HepG2 (cell line): ENCODE results near the gene C2. TPM values are rescaled to one million over a fixed set of nuclear protein-coding genes. Genes with fewer than 3 reads are reported as not detected.

Experiments
- FOXK1 ChIP-seq: sonication (generic); formaldehyde crosslinking; IDR thresholded peaks from 2 replicates; pipeline ENCODE4 v1.4.0; 2020; ENCODE audit warnings: low read depth, missing genetic modification reagents, borderline replicate concordance
- FOXO1 ChIP-seq: sonication (generic); formaldehyde crosslinking; IDR thresholded peaks from 2 replicates; pipeline ENCODE4 v1.4.0; 2020; ENCODE audit warnings: missing genetic modification reagents
- KLF13 ChIP-seq: sonication (generic); formaldehyde crosslinking; IDR thresholded peaks from 2 replicates; pipeline ENCODE4 v1.4.0; 2020; ENCODE audit warnings: mild to moderate bottlenecking, missing genetic modification reagents
- MXD1 ChIP-seq: sonication (generic); formaldehyde crosslinking; IDR thresholded peaks from 2 replicates; pipeline ENCODE4 v1.4.0; 2020; ENCODE audit warnings: mild to moderate bottlenecking, missing genetic modification reagents
- NR2F1 ChIP-seq, 2 experiments: fragments of 450-650 bp in 1 of 2; formaldehyde crosslinking in 1 of 2; IDR thresholded peaks; 2 replicates each; pipeline versions ENCODE4 v1.5.0 to v1.6.1; 2016 to 2020; ENCODE audit warnings: mild to moderate bottlenecking in 1 of 2, missing compliant biosample characterization in 1 of 2, missing genetic modification reagents in 1 of 2, moderate library complexity in 1 of 2
- PHF21A ChIP-seq: sonication (generic); formaldehyde crosslinking; IDR thresholded peaks from 2 replicates; pipeline ENCODE4 v1.5.0; 2020; ENCODE audit warnings: mild to moderate bottlenecking, missing genetic modification reagents
- PPARG ChIP-seq: conservative IDR thresholded peaks from 2 replicates; pipeline ENCODE4 v1.6.1; 2016; ENCODE audit warnings: missing biosample characterization, missing genetic modification reagents
- STAG1 ChIP-seq: sonication (generic); formaldehyde crosslinking; IDR thresholded peaks from 2 replicates; pipeline ENCODE4 v1.4.0; 2020; ENCODE audit warnings: missing genetic modification reagents
- ZBTB26 ChIP-seq: IDR thresholded peaks from 2 replicates; pipeline ENCODE4 v1.6.1; 2016; ENCODE audit warnings: missing compliant biosample characterization, missing genetic modification reagents, borderline replicate concordance
- ZNF367 ChIP-seq: sonication (generic); formaldehyde crosslinking; IDR thresholded peaks from 2 replicates; pipeline ENCODE4 v1.4.0; 2020; ENCODE audit warnings: missing genetic modification reagents, borderline replicate concordance
- ZNF451 ChIP-seq: sonication (generic); formaldehyde crosslinking; IDR thresholded peaks from 2 replicates; pipeline ENCODE4 v1.5.0; 2020; ENCODE audit warnings: mild to moderate bottlenecking, missing genetic modification reagents
- ZNF543 ChIP-seq: sonication (generic); formaldehyde crosslinking; IDR thresholded peaks from 2 replicates; pipeline ENCODE4 v1.4.0; 2020; ENCODE audit warnings: mild to moderate bottlenecking, missing genetic modification reagents
- ZNF549 ChIP-seq: sonication (generic); formaldehyde crosslinking; IDR thresholded peaks from 2 replicates; pipeline ENCODE4 v1.5.0; 2020; ENCODE audit warnings: missing genetic modification reagents
- ZNF558 ChIP-seq: sonication (generic); formaldehyde crosslinking; IDR thresholded peaks from 2 replicates; pipeline ENCODE4 v1.9.0; 2022; ENCODE audit warnings: mild to moderate bottlenecking, missing genetic modification reagents, borderline replicate concordance
- ZNF766 ChIP-seq: sonication (generic); formaldehyde crosslinking; IDR thresholded peaks from 2 replicates; pipeline ENCODE4 v1.5.0; 2020; ENCODE audit warnings: missing genetic modification reagents, borderline replicate concordance
- ZNF768 ChIP-seq: sonication (generic); formaldehyde crosslinking; IDR thresholded peaks from 2 replicates; pipeline ENCODE4 v1.4.0; 2020; ENCODE audit warnings: missing genetic modification reagents
- polyA plus RNA-seq, 8 experiments: library from polyadenylated mRNA; depleted of rRNA in 3 of 8; stranded (reverse) in 7 of 8; unstranded in 1 of 8; fragments of >200 nt; fragmentation: Illumina TruSeq in 4 of 8; extraction: Trizol in 4 of 8; gene quantifications; 2 replicates each; pipeline versions ENCODE4 v1.2.1 to v1.2.3, GENCODE V29; 2011 to 2016; ENCODE audit warnings: low read depth in 4 of 8, missing spikeins in 1 of 8, mixed read lengths in 1 of 8; ENCODE audit not compliant: insufficient read depth in 1 of 8
- total RNA-seq, 5 experiments: library from RNA; depleted of rRNA; stranded (reverse); fragments of >200 nt; fragmentation: Illumina TruSeq; extraction: Trizol; gene quantifications; 2 replicates each; pipeline ENCODE4 v1.2.3, GENCODE V29; 2016; ENCODE audit warnings: low read depth in 1 of 5
- TF ChIP-seq, protein P1 (sequence below): sonication (generic); formaldehyde crosslinking; IDR thresholded peaks from 2 replicates; pipeline ENCODE4 v1.5.1; 2020; ENCODE audit warnings: mild to moderate bottlenecking, missing genetic modification reagents, moderate library complexity
- TF ChIP-seq, protein P2 (sequence below): sonication (generic); formaldehyde crosslinking; IDR thresholded peaks from 2 replicates; pipeline ENCODE4 v1.4.0; 2020; ENCODE audit warnings: missing genetic modification reagents

C2 gene
- total and polyA plus RNA-seq, 2 of the 13 experiments (the other 11 are each of a cell fraction or from before 2014, with no cell fraction given), result 165 to 307 TPM

DNA sequence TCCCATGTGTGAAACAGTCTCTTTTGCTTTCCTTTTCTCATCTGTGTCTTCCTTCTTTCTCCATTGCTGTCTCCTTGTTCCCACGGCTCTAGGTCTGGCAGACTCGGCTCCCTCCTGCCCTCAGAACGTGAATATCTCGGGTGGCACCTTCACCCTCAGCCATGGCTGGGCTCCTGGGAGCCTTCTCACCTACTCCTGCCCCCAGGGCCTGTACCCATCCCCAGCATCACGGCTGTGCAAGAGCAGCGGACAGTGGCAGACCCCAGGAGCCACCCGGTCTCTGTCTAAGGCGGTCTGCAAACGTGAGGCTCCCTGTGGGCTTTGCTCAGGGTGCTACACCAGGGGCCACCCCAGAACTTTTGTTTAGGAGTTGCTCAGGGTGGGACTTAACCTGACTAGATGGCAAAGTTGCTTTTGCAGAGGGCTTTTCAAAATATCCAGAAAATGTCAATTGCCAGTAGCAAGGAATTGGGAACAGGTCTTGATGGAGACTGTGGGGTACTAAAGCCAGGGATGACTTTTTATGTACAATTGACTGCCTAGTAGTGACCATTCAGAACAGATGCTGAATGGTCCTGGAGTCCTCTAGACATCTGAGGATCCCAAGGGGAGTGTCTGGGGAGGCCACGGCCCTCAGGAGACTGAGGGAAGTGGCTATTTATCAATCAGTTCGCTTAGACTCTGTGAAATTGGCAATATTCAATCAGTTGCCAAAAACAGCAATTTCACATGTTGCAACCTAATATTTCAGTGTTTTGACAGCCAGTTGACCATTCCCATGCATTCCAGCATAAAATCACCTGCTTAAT is 550 bp downstream of the C2 start (continued):
- TF ChIP-seq, protein P1, sequence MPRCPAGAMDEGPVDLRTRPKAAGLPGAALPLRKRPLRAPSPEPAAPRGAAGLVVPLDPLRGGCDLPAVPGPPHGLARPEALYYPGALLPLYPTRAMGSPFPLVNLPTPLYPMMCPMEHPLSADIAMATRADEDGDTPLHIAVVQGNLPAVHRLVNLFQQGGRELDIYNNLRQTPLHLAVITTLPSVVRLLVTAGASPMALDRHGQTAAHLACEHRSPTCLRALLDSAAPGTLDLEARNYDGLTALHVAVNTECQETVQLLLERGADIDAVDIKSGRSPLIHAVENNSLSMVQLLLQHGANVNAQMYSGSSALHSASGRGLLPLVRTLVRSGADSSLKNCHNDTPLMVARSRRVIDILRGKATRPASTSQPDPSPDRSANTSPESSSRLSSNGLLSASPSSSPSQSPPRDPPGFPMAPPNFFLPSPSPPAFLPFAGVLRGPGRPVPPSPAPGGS (CRISPR knock-in tag), result no peak; the same call in 1 of the 2 replicates
- TF ChIP-seq ZNF451 (no peak), KLF13 (CRISPR knock-in tag) (0 out of 2 replicates have a peak, but pooled peaks have one; percentile 2), ZNF766 (CRISPR knock-in tag) (no peak), PHF21A (no peak), ZBTB26 (CRISPR knock-in tag) (no peak), MXD1 (no peak), ZNF543 (peak; percentile 65; the same call in 1 of the 2 replicates), ZNF768 (peak; percentile 21; the same call in 1 of the 2 replicates), STAG1 (CRISPR knock-in tag) (no peak), FOXO1 (no peak), ZNF549 (CRISPR knock-in tag) (no peak), FOXK1 (CRISPR knock-in tag) (no peak), PPARG (no peak), ZNF558 (no peak), ZNF367 (CRISPR knock-in tag) (no peak), NR2F1 (CRISPR knock-in tag; IDR thresholded peaks at IDR 0.05) (no peak; a peak in 1 of 4 replicates)
- TF ChIP-seq, protein P2, sequence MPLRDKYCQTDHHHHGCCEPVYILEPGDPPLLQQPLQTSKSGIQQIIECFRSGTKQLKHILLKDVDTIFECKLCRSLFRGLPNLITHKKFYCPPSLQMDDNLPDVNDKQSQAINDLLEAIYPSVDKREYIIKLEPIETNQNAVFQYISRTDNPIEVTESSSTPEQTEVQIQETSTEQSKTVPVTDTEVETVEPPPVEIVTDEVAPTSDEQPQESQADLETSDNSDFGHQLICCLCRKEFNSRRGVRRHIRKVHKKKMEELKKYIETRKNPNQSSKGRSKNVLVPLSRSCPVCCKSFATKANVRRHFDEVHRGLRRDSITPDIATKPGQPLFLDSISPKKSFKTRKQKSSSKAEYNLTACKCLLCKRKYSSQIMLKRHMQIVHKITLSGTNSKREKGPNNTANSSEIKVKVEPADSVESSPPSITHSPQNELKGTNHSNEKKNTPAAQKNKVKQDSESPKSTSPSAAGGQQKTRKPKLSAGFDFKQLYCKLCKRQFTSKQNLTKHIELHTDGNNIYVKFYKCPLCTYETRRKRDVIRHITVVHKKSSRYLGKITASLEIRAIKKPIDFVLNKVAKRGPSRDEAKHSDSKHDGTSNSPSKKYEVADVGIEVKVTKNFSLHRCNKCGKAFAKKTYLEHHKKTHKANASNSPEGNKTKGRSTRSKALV, result no peak
